ENCODE results near the gene ANO3. TPM values are rescaled to one million over a fixed set of nuclear protein-coding genes. Genes with fewer than 3 reads are reported as not detected.

Gene ANO3
- total RNA-seq, 1 donor from 2014 or later, result not detected

Other genes starting within 250 kb of the ANO3 start
- not detected in 2 replicates for gene MUC15, start 240.1 kb downstream of the ANO3 start, total RNA-seq